GM12891 (cell line): ENCODE measurements around the gene RAB11B.
A peak's percentile ranks its signal among the peaks of the same experiment; 100 is the strongest.
"Not testable (repeated sequence)": the region's sequence is repeated elsewhere in the genome, so short reads cannot be mapped to it uniquely, and the experiment has no call there.

ENCODE experiments used
- DNase-seq: peaks from one replicate; pipeline ENCODE4 v3.0.0; 2011; ENCODE audit warnings: low spot score; ENCODE audit not compliant: insufficient read length
- FAIRE-seq: peaks from 2 replicates; lab custom pipeline; 2011; peaks lifted over from hg19 to GRCh38; lab: Jason Lieb, UNC
- PAX5 ChIP-seq: IDR thresholded peaks from 2 replicates; pipeline ENCODE4 v1.6.1; 2011; ENCODE audit warnings: low read length, moderate library complexity, mild to moderate bottlenecking; ENCODE audit not compliant: insufficient read depth, severe bottlenecking
- POLR2A ChIP-seq: IDR thresholded peaks from 2 replicates; pipeline ENCODE4 v1.6.1; 2011; ENCODE audit warnings: low read depth, low read length, control low read depth
- POLR2AphosphoS5 ChIP-seq: IDR thresholded peaks from 2 replicates; pipeline ENCODE4 v1.6.1; 2011; ENCODE audit warnings: low read depth, low read length, control low read depth
- POU2F2 ChIP-seq: IDR thresholded peaks from 2 replicates; pipeline ENCODE4 v1.6.1; 2011; ENCODE audit warnings: low read depth, mild to moderate bottlenecking, control low read depth, low read length, moderate library complexity
- SPI1 ChIP-seq: IDR thresholded peaks from 2 replicates; pipeline ENCODE4 v1.6.1; 2011; ENCODE audit warnings: low read depth, low read length, control low read depth
- TAF1 ChIP-seq: IDR thresholded peaks from 2 replicates; pipeline ENCODE4 v1.6.1; 2011; ENCODE audit warnings: low read depth, low read length, control low read depth

The RAB11B gene

DNA sequence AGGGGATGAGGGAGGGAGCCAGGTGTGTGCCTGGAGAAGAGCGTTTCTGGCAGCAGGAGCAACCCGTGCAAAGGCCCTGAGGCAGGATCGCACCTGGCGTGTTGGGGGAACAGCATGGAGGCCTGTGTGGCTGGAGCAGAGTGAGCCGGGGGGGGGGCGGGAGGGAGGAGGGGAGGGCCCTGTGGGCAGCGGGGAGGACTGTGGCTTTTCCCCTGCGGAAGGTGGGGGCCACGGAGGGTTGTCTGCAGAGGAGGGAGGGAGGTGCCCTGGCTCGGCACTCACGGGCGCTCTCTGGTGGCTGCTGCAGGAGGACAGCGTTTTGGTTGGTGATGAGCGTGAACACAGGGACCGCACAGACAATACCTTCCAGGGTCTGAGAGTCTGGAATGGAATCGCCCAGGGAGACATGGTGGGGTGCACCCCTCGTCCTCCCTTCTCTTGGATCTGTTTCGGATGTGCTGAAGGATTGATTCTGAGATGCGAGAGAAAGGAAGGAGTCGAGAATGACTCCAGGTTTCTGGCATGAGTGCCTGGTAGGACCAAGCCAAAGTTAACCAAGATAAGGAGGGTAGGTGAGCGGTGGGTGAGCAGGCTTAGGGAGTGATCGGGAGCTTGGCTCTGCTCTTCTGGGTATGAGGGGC, 6.5 kb downstream of the RAB11B start:
- DNase-seq, result peak; percentile 86
- peak; percentile 97 for FAIRE-seq
- TF ChIP-seq POLR2AphosphoS5, result no peak
- TF ChIP-seq POU2F2, result no peak
- TF ChIP-seq TAF1, result no peak
- TF ChIP-seq SPI1, result no peak
- TF ChIP-seq PAX5, result no peak
- TF ChIP-seq POLR2A, result no peak

DNA sequence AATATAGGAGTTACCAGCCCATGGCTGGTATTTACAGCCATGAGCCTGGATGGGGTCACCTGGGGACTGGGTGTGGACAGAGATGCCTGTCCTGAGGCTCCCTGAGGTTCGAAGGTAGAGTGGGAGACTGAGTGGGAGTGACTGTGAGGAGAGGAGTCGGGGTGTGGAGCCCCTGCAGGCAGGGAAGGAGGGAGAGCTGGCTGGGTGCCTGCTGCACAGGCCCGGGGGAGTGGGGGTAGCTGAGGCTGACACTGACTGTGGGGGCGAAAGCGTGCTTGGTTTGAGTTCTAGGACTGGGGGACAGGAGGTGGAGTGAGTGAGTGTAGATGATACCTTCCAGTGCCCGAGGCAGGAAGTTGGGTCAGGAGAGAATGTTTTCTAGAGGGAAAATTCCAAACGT, 7.1 kb downstream of the RAB11B start:
- TF ChIP-seq POU2F2, result no peak
- TF ChIP-seq SPI1, result no peak
- TF ChIP-seq TAF1, result no peak
- TF ChIP-seq POLR2AphosphoS5, result no peak
- no peak for TF ChIP-seq PAX5
- TF ChIP-seq POLR2A, result no peak
- DNase-seq (no peak), FAIRE-seq (no peak)

DNA sequence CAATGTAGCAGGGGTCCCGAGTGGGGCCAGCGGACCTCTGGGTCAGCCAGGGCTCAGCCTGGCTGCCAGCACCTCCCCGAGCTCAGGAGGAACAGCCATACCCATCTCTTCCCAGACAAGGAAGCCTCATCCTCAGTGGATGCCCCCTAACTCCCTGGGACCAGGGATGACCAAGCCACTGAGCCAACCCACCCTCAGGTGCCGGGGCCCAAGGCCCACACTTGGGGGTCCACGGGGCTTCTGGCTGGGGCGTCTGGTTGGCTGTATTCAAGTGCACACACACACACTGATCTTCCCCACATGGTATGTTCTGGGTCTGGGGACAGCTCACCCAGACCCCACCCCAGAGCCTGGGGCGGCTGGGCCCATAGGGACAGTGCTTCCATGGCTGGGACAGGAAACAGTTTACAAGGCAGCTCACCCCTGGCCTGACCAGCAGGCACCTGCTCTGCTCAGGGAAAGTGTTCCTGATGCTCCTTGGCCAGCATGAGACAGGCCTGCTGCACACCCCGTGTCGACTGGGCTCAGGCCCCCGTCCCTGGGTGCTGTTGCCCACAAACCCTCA, 7.7 kb downstream of the RAB11B start:
- TF ChIP-seq TAF1, result no peak
- no peak for TF ChIP-seq POU2F2
- no peak for TF ChIP-seq SPI1
- no peak for TF ChIP-seq POLR2A
- TF ChIP-seq PAX5, result no peak
- TF ChIP-seq POLR2AphosphoS5, result no peak
- DNase-seq (no peak), FAIRE-seq (no peak)

DNA sequence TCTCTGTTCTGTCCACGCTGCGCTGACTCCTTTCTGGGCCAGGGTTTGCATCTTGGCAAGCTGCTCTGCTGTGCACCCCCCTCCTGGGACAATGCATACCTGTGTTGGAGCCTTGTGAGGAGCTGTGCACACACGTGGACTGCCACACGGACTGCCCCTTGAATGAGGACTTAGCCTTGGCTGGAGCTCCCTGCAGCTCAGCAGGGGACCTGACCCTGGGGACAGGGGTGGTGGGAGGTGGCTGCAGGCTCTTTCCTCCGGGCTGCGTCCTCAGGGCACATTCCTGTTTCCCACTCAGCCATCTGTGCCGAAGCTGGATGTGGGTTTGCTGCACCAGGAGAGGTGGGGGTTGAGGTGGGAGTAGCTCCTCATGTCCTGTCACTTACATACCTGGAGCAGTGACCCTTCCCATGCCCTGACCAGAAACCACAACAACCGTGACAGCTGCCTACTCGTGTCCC, 8.2 kb downstream of the RAB11B start:
- FAIRE-seq (no peak), DNase-seq (no peak)
- TF ChIP-seq POU2F2 (no peak), PAX5 (no peak), SPI1 (no peak), TAF1 (no peak), POLR2A (no peak), POLR2AphosphoS5 (no peak)

DNA sequence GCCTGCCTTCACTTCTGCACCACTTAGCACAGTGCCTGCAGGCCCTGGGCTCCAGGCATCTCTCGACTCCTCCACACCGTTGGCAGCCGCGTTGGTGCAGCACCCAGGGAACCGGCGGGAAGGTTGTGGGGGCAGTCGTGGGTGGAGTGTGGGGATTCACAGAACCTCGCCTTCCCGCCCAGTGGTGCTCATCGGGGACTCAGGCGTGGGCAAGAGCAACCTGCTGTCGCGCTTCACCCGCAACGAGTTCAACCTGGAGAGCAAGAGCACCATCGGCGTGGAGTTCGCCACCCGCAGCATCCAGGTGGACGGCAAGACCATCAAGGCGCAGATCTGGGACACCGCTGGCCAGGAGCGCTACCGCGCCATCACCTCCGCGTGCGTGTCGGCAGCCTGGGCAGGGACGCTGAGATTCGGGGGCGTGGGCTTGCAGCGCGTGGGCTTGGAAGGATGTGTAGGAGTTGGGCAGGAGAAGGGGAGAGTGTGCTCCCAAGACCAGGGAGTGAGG, 9.6 kb downstream of the RAB11B start:
- DNase-seq (no peak), FAIRE-seq (no peak)
- no peak for TF ChIP-seq SPI1
- no peak for TF ChIP-seq TAF1
- no peak for TF ChIP-seq POLR2AphosphoS5
- TF ChIP-seq POLR2A, result no peak
- no peak for TF ChIP-seq PAX5
- TF ChIP-seq POU2F2, result no peak

DNA sequence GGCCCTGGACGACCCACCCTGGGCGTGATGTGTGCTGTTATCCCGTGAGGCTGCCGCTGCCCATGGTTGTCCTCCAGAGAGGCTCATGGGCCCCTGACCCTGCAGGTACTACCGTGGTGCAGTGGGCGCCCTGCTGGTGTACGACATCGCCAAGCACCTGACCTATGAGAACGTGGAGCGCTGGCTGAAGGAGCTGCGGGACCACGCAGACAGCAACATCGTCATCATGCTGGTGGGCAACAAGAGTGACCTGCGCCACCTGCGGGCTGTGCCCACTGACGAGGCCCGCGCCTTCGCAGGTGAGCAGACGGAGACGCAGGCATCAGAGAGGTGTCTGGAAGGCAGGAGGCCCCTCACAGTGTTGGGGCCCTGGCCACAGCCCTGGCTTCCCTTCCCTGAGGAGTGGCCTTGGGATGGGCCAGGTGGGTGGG, 11.8 kb downstream of the RAB11B start:
- DNase-seq (no peak), FAIRE-seq (no peak)
- no peak for TF ChIP-seq SPI1
- no peak for TF ChIP-seq PAX5
- TF ChIP-seq POLR2AphosphoS5, result no peak
- no peak for TF ChIP-seq POU2F2
- TF ChIP-seq POLR2A, result no peak
- no peak for TF ChIP-seq TAF1

DNA sequence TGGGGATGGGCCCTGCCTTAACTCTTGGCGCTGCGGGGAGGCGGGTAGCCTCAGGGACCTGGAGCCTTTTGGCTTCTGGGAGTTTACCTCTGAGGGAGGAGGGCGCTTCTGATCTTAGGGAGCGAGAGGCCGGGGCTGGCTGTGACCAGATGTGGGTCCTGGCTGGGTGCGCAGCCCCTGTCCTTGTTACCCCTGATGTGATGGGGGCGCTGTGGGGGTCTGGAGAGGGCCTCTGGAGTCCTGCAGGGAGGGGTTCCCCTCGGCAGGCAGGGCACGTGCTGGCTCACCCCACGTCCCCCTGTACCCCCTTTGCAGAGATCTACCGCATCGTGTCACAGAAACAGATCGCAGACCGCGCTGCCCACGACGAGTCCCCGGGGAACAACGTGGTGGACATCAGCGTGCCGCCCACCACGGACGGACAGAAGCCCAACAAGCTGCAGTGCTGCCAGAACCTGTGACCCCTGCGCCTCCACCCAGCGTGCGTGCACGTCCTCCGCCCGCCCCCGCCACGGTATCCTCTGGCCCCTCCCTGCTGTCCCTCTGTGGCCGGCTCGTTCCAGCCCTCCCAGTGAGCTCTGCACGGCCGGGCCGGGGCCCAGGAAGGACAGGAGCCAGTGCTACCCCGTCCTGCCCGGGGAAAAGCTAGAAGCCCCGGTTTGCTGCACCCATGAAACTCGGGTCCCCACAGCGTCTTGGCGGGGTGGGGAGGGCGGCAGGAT, 13.1 kb downstream of the RAB11B start:
- FAIRE-seq (no peak), DNase-seq (no peak)
- TF ChIP-seq SPI1, result no peak
- no peak for TF ChIP-seq POLR2A
- TF ChIP-seq POU2F2, result no peak
- no peak for TF ChIP-seq PAX5
- no peak for TF ChIP-seq TAF1
- TF ChIP-seq POLR2AphosphoS5, result no peak

DNA sequence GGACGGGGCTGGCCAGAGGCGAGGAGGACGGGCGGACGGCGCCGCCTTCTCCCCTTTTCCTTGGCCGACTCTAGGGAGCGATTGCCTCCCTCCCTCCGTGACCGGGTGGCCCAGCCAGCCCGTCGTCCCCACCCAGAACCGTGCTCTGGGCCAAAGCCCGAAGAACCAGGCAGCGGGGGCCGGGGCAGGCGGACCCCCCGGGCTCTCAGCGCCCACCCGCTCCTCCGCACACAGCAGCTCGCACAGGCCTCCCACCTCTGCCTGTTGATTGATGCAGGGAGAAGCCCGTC, 13.6 kb downstream of the RAB11B start:
- FAIRE-seq (no peak), DNase-seq (no peak)
- no peak for TF ChIP-seq PAX5
- no peak for TF ChIP-seq TAF1
- no peak for TF ChIP-seq POU2F2
- TF ChIP-seq POLR2A, result no peak
- TF ChIP-seq POLR2AphosphoS5, result no peak
- TF ChIP-seq SPI1, result no peak

DNA sequence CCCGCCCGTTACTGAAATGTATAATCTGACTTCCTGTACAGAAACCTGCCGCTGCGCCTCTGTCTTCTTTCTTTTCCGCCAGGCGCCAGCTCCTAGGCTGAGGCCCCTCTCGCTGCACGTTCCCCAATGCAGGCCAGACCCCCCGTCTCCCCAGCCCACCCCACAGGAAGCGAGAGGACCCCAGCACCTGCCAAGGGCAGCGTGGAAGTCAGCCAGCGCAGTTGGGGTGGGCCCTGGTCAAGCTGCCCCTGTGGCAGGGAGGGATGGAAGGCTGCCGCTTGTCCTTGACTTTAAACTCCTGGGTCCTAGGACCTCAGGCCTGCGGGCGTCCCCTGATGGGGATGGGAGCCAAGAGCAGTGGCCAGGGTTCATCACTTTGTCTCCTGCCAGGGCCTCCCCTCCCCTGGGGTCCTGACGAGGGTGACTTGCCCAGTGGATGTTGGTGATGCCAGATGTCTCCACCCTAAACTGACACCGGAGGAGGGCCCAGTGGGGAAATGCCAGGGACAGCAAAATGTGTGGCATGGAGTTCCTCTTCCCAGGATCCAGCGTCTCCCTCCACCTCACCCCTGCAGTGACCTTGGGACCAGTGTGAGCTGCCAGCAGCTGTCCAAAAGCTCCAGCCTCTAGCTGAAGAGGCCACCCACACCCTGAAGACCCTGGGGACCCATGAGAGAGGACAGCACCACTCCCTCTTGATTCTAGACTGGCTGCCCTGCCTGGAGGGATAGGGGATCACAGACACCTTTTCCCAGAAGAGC, 14.4 kb downstream of the RAB11B start:
- DNase-seq, result no peak
- FAIRE-seq, result no peak
- TF ChIP-seq PAX5 (no peak), TAF1 (no peak), POLR2A (no peak), SPI1 (no peak), POU2F2 (no peak), POLR2AphosphoS5 (no peak; the same call in 1 of the 2 replicates)

DNA sequence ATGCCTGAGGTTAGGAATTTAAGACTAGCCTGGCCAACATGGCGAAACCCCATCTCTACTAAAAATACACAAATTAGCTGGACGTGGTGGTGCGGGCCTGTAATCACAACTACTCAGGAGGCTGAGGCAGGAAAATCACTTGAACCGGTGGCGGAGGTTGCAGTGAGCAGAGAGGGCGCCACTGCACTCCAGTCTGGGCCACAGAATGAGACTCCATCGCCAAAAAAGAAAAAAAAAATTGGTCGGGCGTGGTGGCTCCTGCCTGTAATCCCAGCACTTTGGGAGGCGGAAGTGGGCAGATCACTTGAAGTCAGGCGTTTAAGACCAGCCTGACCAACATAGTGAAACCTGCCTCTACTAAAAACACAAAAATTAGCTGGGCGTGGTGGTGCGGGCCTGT, 20.6 kb downstream of the RAB11B start:
- not testable (repeated sequence) for FAIRE-seq, DNase-seq
